GM13976 (cell line): ENCODE measurements around the gene ADGRA1.

ENCODE experiments used
- DNase-seq: peaks from one replicate; pipeline ENCODE4 v3.0.0; 2012; ENCODE audit warnings: low spot score
- in situ Hi-C: fragments of 300-500 bp; cut with MboI; formaldehyde crosslinking; loops from one replicate; pipeline ENCODE4 v1.12.0; 2022; ENCODE audit warnings: low sequenced_read_pairs, mixed read lengths, inconsistent platforms; ENCODE audit not compliant: unreplicated experiment
- TF ChIP-seq, protein P1 (sequence below): IDR thresholded peaks from 2 replicates; pipeline ENCODE4 v1.5.1; 2012; ENCODE audit warnings: borderline replicate concordance, mild to moderate bottlenecking; ENCODE audit not compliant: insufficient read depth; ENCODE audit errors: extremely low read depth, missing control alignments, control extremely low read depth

ADGRA1 gene

DNA sequence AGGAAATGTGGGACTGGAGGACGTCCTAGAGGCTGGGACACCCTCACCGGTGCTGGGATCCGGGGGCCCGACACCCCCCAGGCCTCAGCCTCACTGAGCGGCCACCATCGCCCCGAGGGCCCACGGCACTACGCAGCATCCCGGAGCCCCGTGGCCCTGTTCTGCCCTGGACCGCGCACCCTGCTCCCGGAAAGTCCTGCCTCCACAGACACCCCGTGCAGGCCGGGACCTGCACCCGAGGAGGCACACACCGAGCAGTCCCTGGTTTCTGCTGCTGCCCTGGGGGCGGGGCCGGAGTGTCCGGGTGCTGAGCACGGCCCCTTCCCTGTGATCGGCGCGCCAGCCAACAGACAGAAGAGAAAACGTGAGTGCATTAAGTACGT, 54.2 kb downstream of the ADGRA1 start:
- TF ChIP-seq, protein P1, sequence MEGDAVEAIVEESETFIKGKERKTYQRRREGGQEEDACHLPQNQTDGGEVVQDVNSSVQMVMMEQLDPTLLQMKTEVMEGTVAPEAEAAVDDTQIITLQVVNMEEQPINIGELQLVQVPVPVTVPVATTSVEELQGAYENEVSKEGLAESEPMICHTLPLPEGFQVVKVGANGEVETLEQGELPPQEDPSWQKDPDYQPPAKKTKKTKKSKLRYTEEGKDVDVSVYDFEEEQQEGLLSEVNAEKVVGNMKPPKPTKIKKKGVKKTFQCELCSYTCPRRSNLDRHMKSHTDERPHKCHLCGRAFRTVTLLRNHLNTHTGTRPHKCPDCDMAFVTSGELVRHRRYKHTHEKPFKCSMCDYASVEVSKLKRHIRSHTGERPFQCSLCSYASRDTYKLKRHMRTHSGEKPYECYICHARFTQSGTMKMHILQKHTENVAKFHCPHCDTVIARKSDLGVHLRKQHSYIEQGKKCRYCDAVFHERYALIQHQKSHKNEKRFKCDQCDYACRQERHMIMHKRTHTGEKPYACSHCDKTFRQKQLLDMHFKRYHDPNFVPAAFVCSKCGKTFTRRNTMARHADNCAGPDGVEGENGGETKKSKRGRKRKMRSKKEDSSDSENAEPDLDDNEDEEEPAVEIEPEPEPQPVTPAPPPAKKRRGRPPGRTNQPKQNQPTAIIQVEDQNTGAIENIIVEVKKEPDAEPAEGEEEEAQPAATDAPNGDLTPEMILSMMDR = no peak
- no peak for DNase-seq
- in situ Hi-C loops = no loop called here

DNA sequence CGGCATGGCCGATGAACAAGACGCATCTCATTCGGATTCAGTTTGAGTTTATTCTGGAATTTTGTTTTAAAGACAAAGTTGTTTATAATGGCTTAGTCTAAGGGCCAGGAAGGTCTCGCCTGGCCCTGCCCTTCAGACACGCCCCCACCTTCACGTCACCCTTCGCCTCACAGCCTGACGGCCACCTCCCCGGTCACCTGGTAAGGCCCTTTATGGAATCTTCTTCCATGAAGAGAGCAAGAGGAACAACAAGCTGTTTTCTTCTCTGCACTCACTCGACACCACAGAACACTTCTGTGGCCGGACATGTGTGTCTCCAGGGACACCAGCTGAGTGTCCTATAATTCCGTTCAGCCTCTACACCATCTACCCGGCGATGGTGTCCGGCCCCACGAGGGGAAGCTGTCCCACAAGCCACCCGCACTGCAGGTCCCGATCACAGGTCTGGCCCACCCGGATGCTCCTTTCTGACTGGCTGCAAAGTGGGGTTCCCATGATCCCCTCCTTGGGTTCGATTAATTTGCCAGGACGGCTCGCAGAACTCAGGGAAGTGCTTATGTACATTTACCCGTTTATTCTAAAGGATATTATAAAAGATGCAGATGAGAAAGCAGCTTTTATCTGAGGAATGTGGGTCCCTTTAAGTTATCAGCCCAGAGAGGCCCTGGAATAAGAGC, 54.9 kb downstream of the ADGRA1 start:
- in situ Hi-C loops = no loop called here
- no peak for DNase-seq
- TF ChIP-seq, protein P1 = no peak

DNA sequence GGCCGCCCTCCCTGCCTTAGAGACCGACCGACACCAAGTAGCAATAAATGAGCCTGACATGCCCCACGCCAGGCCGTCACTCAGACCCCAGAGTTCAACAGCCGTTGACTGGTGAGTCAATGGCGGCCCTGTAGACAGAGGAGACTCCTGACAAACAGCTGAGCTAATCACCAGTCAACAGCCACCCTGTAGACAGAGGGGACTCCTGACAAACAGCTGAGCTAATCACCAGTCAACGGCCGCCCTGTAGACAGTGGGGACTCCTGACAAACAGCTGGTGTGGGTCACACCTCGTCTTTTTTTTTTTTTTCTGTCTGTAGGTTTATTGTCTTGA, 55.4 kb downstream of the ADGRA1 start:
- in situ Hi-C loops = no loop called here
- TF ChIP-seq, protein P1 = no peak
- no peak for DNase-seq

DNA sequence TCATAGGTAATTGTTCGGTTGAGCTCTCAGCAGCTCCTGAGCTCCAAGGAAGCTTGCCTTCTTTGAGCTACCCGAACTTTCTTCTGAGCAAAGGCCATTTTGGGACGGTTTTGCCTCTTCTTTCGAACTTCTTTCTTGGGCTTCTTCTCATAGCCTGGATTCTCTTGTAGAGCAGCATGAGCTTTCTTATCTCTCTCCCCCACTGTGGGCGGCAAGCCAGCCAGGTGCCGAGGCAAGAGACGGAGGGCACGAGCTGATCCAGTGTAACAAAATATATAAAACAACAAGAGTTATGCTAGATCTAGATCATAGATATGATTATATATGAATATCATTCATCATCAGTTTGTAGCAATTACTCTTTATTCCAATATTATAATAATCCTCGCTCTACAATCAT, 55.8 kb downstream of the ADGRA1 start:
- no peak for DNase-seq
- TF ChIP-seq, protein P1 = no peak
- in situ Hi-C loops = no loop called here

DNA sequence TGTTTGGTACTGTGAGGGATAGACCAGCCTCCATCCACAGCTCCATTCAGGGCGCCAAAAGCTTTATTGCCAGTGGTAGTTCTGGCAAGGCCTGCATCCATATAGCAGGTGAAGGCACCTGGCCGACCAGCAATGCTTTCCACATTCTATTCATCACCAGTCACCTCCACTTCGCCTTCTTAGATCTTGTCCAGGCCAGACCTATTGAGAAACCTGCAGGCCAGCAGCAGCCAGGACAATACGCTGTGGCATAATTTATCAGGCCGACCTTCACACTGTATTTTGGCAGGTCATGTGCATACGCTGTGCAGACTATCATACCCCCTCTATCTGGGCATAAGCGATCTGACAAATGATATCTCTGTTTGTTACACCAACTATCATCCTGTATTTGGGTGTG, 57.0 kb downstream of the ADGRA1 start:
- in situ Hi-C loops = no loop called here
- TF ChIP-seq, protein P1 = no peak
- no peak for DNase-seq

DNA sequence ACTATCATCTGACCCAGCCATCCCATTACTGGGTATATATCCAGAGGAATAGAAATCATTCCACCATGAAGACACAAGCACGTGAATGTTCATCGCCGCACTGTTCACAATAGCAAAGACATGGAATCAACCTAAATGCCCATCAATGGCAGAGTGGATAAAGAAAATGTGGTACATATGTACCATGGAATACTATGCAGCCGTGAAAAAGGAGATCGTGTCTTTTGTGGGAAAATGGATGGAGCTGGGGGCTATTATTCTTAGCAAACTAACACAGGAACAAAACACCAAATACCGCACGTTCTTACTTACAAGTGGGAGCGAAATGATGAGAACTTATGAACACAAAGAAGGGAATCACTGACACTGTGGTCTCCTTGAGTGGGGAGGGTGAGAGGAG, 62.5 kb downstream of the ADGRA1 start:
- in situ Hi-C loops = no loop called here
- no peak for DNase-seq
- TF ChIP-seq, protein P1 = no peak
